Osteoblast (primary cell): ENCODE measurements around the gene TALDO1. TPM values are rescaled to one million over a fixed set of nuclear protein-coding genes. Genes with fewer than 3 reads are reported as not detected.

ENCODE experiments used
- DNase-seq: peaks from one replicate; pipeline ENCODE4 v3.0.0; 2011; ENCODE audit warnings: low spot score, mixed read lengths; ENCODE audit not compliant: insufficient read length; ENCODE audit errors: missing footprints
- H2AFZ ChIP-seq: 2 replicates; pipeline ENCODE4 v1.6.0; 2011; ENCODE audit warnings: mild to moderate bottlenecking, low read length
- H3K27ac ChIP-seq: 2 replicates; pipeline ENCODE4 v1.5.1; 2011; ENCODE audit warnings: mild to moderate bottlenecking, low read depth, low read length, moderate library complexity
- H3K27me3 ChIP-seq: 2 replicates; pipeline ENCODE4 v1.6.0; 2012; ENCODE audit warnings: mild to moderate bottlenecking, control low read depth, inconsistent platforms, low read length, moderate library complexity; ENCODE audit not compliant: insufficient read depth
- H3K36me3 ChIP-seq: 2 replicates; pipeline ENCODE4 v1.5.1; 2011; ENCODE audit warnings: mild to moderate bottlenecking, low read length, control low read depth, moderate library complexity; ENCODE audit not compliant: insufficient read depth
- H3K4me1 ChIP-seq: 2 replicates; pipeline ENCODE4 v1.5.1; 2011; ENCODE audit warnings: mild to moderate bottlenecking, low read length, control low read depth, moderate library complexity; ENCODE audit not compliant: insufficient read depth
- H3K4me2 ChIP-seq: 2 replicates; pipeline ENCODE4 v1.6.0; 2011; ENCODE audit warnings: mild to moderate bottlenecking, low read length; ENCODE audit not compliant: insufficient read depth
- H3K4me3 ChIP-seq: fragments of 200-600 bp; sonication (generic); 3 replicates; pipeline ENCODE4 v1.5.1; 2012; ENCODE audit warnings: mild to moderate bottlenecking, low read length, inconsistent platforms; ENCODE audit not compliant: insufficient read depth
- H3K79me2 ChIP-seq: 2 replicates; pipeline ENCODE4 v1.6.0; 2012; ENCODE audit warnings: mild to moderate bottlenecking, low read length, control low read depth, inconsistent platforms; ENCODE audit not compliant: insufficient read depth
- H3K9me3 ChIP-seq: 2 replicates; pipeline ENCODE4 v1.5.1; 2011; ENCODE audit warnings: low read depth, low read length, control low read depth
- H4K20me1 ChIP-seq: 2 replicates; pipeline ENCODE4 v1.6.0; 2012; ENCODE audit warnings: mild to moderate bottlenecking, low read length, control low read depth; ENCODE audit not compliant: insufficient read depth
- CTCF ChIP-seq: IDR thresholded peaks from 2 replicates; pipeline ENCODE4 v1.5.1; 2011; ENCODE audit warnings: mild to moderate bottlenecking, low read depth, low read length, moderate library complexity; ENCODE audit errors: extremely low read depth
- total RNA-seq: library from RNA; depleted of rRNA; stranded (reverse); fragments of >200 nt; gene quantifications from 2 replicates; pipeline ENCODE4 v1.2.3, GENCODE V29; 2012

Gene TALDO1
- total RNA-seq, 1 donor, result 204 TPM

- H3K79me2 ChIP-seq, result peaks cover 39% of the 10 kb centered on the region
- peaks cover 78% of the 10 kb centered on the region for H3K36me3 ChIP-seq
Observed at GRCh38 chr11:760236-760635, 13.0 kb downstream of the TALDO1 start.

DNA sequence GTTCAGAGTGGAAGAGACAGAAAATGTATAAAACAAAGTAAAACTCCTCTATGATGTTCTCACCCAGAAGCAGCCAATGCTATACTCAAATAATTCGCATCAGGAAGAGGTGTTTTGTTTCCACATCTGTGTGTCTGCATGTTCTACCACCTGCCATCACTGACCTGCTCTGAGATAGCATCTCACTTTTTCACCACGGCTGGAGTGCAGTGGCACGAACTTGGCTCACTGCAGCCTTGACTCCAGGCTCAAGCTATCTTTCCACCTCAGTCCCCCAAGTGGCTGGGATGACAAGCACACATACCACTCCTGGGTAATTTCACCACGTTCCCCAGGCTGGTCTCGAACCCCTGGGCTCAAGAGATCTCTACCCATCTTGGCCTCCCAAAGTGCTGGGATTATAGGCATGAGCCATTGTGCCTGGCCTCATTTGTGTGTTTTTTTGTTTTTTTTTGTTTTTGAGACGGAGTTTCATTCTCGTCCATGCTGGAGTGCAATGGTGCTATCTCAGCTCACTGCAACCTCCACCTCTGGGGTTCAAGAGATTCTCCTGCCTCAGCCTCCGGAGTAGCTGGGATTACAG, 14.4 kb downstream of the TALDO1 start:
- peak overlapping the region; percentile 79 for H3K27ac ChIP-seq
- TF ChIP-seq CTCF, result no peak
- H3K79me2 ChIP-seq, result peaks cover 26% of the 10 kb centered on the region
- DNase-seq, result peak; percentile 3
- peaks cover 76% of the 10 kb centered on the region for H3K36me3 ChIP-seq
- H3K4me3 ChIP-seq, result no peak overlapping the region
- no peaks in the 10 kb centered on the region for H3K9me3 ChIP-seq
- no peaks in the 10 kb centered on the region for H3K27me3 ChIP-seq
- peaks cover 16% of the 10 kb centered on the region for H3K4me1 ChIP-seq
- no peak overlapping the region for H3K4me2 ChIP-seq
- peaks cover 47% of the 10 kb centered on the region for H4K20me1 ChIP-seq
- H2AFZ ChIP-seq, result no peak overlapping the region

More at GRCh38 chr11:760236-760635, 13.0 kb downstream of the TALDO1 start:
- Histone ChIP-seq H3K4me3 (no peak overlapping the region), H3K27me3 (no peaks in the 10 kb centered on the region), H3K9me3 (no peaks in the 10 kb centered on the region), H3K4me2 (no peak overlapping the region), H2AFZ (no peak overlapping the region), H3K27ac (no peak overlapping the region), H4K20me1 (peaks cover 40% of the 10 kb centered on the region), H3K4me1 (peaks cover 9% of the 10 kb centered on the region)
- peak; percentile 25 for DNase-seq
- TF ChIP-seq CTCF, result no peak

- peaks cover 75% of the 10 kb centered on the region for H3K36me3 ChIP-seq
- H3K4me3 ChIP-seq, result no peak overlapping the region
- H3K27me3 ChIP-seq, result no peaks in the 10 kb centered on the region
- H2AFZ ChIP-seq, result no peak overlapping the region
- H3K4me2 ChIP-seq, result no peak overlapping the region
- peaks cover 21% of the 10 kb centered on the region for H3K79me2 ChIP-seq
- TF ChIP-seq CTCF, result peak; percentile 41
- peaks cover 20% of the 10 kb centered on the region for H3K4me1 ChIP-seq
- no peaks in the 10 kb centered on the region for H3K9me3 ChIP-seq
- peak overlapping the region; percentile 79 for H3K27ac ChIP-seq
- DNase-seq, result peak; percentile 99
- H4K20me1 ChIP-seq, result peaks cover 48% of the 10 kb centered on the region
Observed at GRCh38 chr11:762421-763072, 15.3 kb downstream of the TALDO1 start.

DNA sequence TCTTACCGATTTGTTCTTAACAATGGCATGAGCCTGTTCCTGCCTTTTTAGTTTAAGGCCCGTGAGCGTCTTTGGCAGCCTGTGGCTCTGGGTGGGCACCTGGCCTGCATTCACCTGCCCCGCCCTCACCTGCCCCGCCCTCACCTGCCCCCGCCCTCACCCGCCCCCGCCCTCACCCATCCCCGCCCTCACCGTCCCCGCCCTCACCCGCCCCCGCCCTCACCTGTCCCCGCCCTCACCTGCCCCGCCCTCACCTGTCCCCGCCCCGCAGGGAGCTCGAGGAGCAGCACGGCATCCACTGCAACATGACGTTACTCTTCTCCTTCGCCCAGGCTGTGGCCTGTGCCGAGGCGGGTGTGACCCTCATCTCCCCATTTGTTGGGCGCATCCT, 15.8 kb downstream of the TALDO1 start:
- Histone ChIP-seq H3K4me3 (no peak overlapping the region), H3K9me3 (no peaks in the 10 kb centered on the region), H3K79me2 (peaks cover 18% of the 10 kb centered on the region), H3K36me3 (peaks cover 72% of the 10 kb centered on the region), H3K27me3 (no peaks in the 10 kb centered on the region), H2AFZ (no peak overlapping the region), H3K4me1 (peaks cover 20% of the 10 kb centered on the region), H3K27ac (peak overlapping the region; percentile 79), H4K20me1 (peaks cover 46% of the 10 kb centered on the region), H3K4me2 (no peak overlapping the region)
- DNase-seq, result no peak
- no peak for TF ChIP-seq CTCF
